ENCODE measurements around the gene FLT4. TPM values are rescaled to one million over a fixed set of nuclear protein-coding genes. Genes with fewer than 3 reads are reported as not detected.

FLT4 gene
- polyA plus RNA-seq, 1 donor (not counting 4 experiments of a cell fraction or from before 2014, with no cell fraction given): not detected

DNA sequence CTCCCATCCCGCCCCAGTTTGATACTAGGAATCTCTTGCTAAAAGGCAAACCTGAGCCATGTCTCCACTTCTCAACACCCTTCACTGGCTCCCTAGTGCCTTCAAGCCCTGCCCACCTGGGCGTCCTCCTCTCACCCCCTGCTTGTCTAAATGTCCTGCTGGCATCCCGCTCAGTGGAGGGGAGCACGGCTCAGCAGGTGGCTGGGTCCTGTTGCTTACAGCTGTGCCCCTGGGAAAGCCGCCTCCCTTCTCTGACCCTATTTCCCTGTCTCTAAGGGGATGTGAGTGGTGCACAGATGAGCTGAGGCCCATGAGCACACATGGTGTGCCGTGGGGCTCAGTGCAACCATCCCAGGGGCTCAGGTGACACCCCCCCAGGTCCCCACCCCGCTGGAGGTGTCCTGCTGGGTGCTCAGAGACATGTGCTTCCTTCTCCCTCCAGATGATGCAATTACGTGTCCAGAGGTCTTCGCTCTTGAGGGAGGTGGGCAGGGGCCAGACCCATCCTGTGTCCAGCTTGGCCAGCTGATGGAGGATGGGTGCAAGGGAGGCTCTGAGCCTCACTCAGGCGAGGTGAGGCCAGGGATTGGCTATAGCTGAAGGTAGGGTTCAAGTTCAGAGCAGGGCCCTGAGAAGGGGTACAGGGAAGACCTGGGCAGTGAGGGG is 24.1 kb downstream of the FLT4 start:
- H3K4me1 ChIP-seq (ENCODE audit: control insufficient read depth, extremely low read depth, insufficient read depth, low read length): no peaks in the 10 kb centered on the region
- H3K79me2 ChIP-seq (ENCODE audit: control insufficient read depth, insufficient read depth, low read length): no peaks in the 10 kb centered on the region
- H3K9me1 ChIP-seq (ENCODE audit: control insufficient read depth, extremely low read depth, insufficient read depth, low read length): no peaks in the 10 kb centered on the region
- H4K20me1 ChIP-seq (ENCODE audit: control insufficient read depth, extremely low read depth, insufficient read depth, low read length): no peaks in the 10 kb centered on the region
- FAIRE-seq: no peak
- no peaks in the 10 kb centered on the region for H3K36me3 ChIP-seq (ENCODE audit: control insufficient read depth in 2 of 2, extremely low read depth in 1 of 2, insufficient read depth in 2 of 2, low read length in 2 of 2)
- H3K4me2 ChIP-seq (ENCODE audit: control insufficient read depth, extremely low read depth, insufficient read depth, low read depth, low read length): no peak overlapping the region
- H3K9me3 ChIP-seq (ENCODE audit: control insufficient read depth, low read depth, low read length): no peaks in the 10 kb centered on the region
- H3K4me3 ChIP-seq (ENCODE audit: control insufficient read depth in 2 of 3, extremely low read depth in 1 of 3, insufficient read depth in 2 of 3, low read depth in 1 of 3, low read length in 3 of 3): no peak overlapping the region
- H3K27ac ChIP-seq (ENCODE audit: control insufficient read depth, insufficient read depth, low read length): no peak overlapping the region
- dilution Hi-C loops (cut with MboI; ENCODE audit: extremely low pct_ligation_motif_present, low sequenced_read_pairs): no loop called here
- TF ChIP-seq, protein P1, sequence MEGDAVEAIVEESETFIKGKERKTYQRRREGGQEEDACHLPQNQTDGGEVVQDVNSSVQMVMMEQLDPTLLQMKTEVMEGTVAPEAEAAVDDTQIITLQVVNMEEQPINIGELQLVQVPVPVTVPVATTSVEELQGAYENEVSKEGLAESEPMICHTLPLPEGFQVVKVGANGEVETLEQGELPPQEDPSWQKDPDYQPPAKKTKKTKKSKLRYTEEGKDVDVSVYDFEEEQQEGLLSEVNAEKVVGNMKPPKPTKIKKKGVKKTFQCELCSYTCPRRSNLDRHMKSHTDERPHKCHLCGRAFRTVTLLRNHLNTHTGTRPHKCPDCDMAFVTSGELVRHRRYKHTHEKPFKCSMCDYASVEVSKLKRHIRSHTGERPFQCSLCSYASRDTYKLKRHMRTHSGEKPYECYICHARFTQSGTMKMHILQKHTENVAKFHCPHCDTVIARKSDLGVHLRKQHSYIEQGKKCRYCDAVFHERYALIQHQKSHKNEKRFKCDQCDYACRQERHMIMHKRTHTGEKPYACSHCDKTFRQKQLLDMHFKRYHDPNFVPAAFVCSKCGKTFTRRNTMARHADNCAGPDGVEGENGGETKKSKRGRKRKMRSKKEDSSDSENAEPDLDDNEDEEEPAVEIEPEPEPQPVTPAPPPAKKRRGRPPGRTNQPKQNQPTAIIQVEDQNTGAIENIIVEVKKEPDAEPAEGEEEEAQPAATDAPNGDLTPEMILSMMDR (optimal IDR thresholded peaks at IDR 0.05 in 1 of 3, IDR thresholded peaks at IDR 0.05 in 1 of 3, conservative IDR thresholded peaks at IDR 0.05 in 1 of 3; ENCODE audit: extremely low read depth in 1 of 3, insufficient read depth in 2 of 3, low read length in 3 of 3): no peak
- TF ChIP-seq EZH2 (IDR thresholded peaks at IDR 0.05; ENCODE audit: low read length): no peak
- no peak overlapping the region for H2AFZ ChIP-seq (ENCODE audit: control insufficient read depth, low read length)
- H3K27me3 ChIP-seq (ENCODE audit: control insufficient read depth, extremely low read depth, insufficient read depth, low read length): peaks cover 11% of the 10 kb centered on the region
- no peak for DNase-seq (ENCODE audit: low read depth, low spot score)
- no peak overlapping the region for H3K9ac ChIP-seq (ENCODE audit: control insufficient read depth, extremely low read depth, insufficient read depth, low read length)

DNA sequence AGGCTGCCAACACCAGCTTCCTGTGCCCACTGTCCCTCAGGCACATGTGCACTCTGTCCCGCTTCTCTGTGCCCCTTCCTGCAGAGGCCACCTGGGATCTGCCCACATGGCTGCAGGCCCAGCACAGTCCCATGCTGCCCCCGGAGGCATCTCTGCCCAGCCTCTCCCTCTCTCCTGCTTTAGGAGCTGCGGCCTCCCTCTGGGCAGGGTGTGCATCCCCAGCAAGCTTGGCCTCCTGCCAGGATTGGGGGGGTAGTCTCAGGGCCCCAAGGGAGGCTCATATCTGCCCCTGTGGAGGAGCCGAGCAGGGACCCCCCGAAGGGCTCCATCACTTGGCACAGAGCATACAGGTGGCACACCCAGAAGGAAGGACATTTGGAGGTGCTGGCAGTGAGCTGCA is 24.8 kb downstream of the FLT4 start:
- no peaks in the 10 kb centered on the region for H3K79me2 ChIP-seq (ENCODE audit: control insufficient read depth, insufficient read depth, low read length)
- H3K9ac ChIP-seq (ENCODE audit: control insufficient read depth, extremely low read depth, insufficient read depth, low read length): no peak overlapping the region
- no peak for TF ChIP-seq EZH2 (IDR thresholded peaks at IDR 0.05; ENCODE audit: low read length)
- TF ChIP-seq, protein P1 (optimal IDR thresholded peaks at IDR 0.05 in 1 of 3, IDR thresholded peaks at IDR 0.05 in 1 of 3, conservative IDR thresholded peaks at IDR 0.05 in 1 of 3; ENCODE audit: extremely low read depth in 1 of 3, insufficient read depth in 2 of 3, low read length in 3 of 3): no peak
- dilution Hi-C loops (cut with MboI; ENCODE audit: extremely low pct_ligation_motif_present, low sequenced_read_pairs): no loop called here
- no peak for FAIRE-seq
- no peaks in the 10 kb centered on the region for H4K20me1 ChIP-seq (ENCODE audit: control insufficient read depth, extremely low read depth, insufficient read depth, low read length)
- no peaks in the 10 kb centered on the region for H3K9me1 ChIP-seq (ENCODE audit: control insufficient read depth, extremely low read depth, insufficient read depth, low read length)
- no peak overlapping the region for H3K4me2 ChIP-seq (ENCODE audit: control insufficient read depth, extremely low read depth, insufficient read depth, low read depth, low read length)
- no peak for DNase-seq (ENCODE audit: low read depth, low spot score)
- H3K27me3 ChIP-seq (ENCODE audit: control insufficient read depth, extremely low read depth, insufficient read depth, low read length): peaks cover 18% of the 10 kb centered on the region
- no peaks in the 10 kb centered on the region for H3K36me3 ChIP-seq (ENCODE audit: control insufficient read depth in 2 of 2, extremely low read depth in 1 of 2, insufficient read depth in 2 of 2, low read length in 2 of 2)
- no peak overlapping the region for H3K4me3 ChIP-seq (ENCODE audit: control insufficient read depth in 2 of 3, extremely low read depth in 1 of 3, insufficient read depth in 2 of 3, low read depth in 1 of 3, low read length in 3 of 3)
- no peak overlapping the region for H2AFZ ChIP-seq (ENCODE audit: control insufficient read depth, low read length)
- H3K27ac ChIP-seq (ENCODE audit: control insufficient read depth, insufficient read depth, low read length): no peak overlapping the region
- H3K4me1 ChIP-seq (ENCODE audit: control insufficient read depth, extremely low read depth, insufficient read depth, low read length): no peaks in the 10 kb centered on the region
- H3K9me3 ChIP-seq (ENCODE audit: control insufficient read depth, low read depth, low read length): no peaks in the 10 kb centered on the region
